ENCODE measurements around the gene NTRK3. TPM values are rescaled to one million over a fixed set of nuclear protein-coding genes. Genes with fewer than 3 reads are reported as not detected.
A peak's percentile ranks its signal among the peaks of the same experiment; 100 is the strongest.

The NTRK3 gene
- total RNA-seq, 1 experiment from 2014 or later, result 6.8 TPM

GRCh38 chr15:88021601-88022000 is 234.9 kb downstream of the NTRK3 start:
- in situ Hi-C loops (cut with HindIII; ENCODE audit: low sequenced_read_pairs), result no loop called here
- no peak for DNase-seq (ENCODE audit: low spot score)

- in situ Hi-C loops (cut with HindIII; ENCODE audit: low sequenced_read_pairs), result no loop called here
- no peak for DNase-seq (ENCODE audit: low spot score)
Observed at GRCh38 chr15:88020806-88021205, 235.7 kb downstream of the NTRK3 start.

GRCh38 chr15:88019656-88020055 is 236.9 kb downstream of the NTRK3 start:
- no peak for DNase-seq (ENCODE audit: low spot score)
- in situ Hi-C loops (cut with HindIII; ENCODE audit: low sequenced_read_pairs), result no loop called here

- no peak for DNase-seq (ENCODE audit: low spot score)
- in situ Hi-C loops (cut with HindIII; ENCODE audit: low sequenced_read_pairs), result no loop called here
Observed at GRCh38 chr15:88018869-88019641, 237.5 kb downstream of the NTRK3 start.

- in situ Hi-C loops (cut with HindIII; ENCODE audit: low sequenced_read_pairs), result no loop called here
- no peak for DNase-seq (ENCODE audit: low spot score)
Observed at GRCh38 chr15:88017753-88018152, 238.8 kb downstream of the NTRK3 start.

- no peak for DNase-seq (ENCODE audit: low spot score)
- in situ Hi-C loops (cut with HindIII; ENCODE audit: low sequenced_read_pairs), result no loop called here
Observed at GRCh38 chr15:88016406-88016805, 240.1 kb downstream of the NTRK3 start.

- in situ Hi-C loops (cut with HindIII; ENCODE audit: low sequenced_read_pairs), result no loop called here
- DNase-seq (ENCODE audit: low spot score), result no peak
Observed at GRCh38 chr15:88015228-88015860, 241.2 kb downstream of the NTRK3 start.

- in situ Hi-C loops (cut with HindIII; ENCODE audit: low sequenced_read_pairs), result no loop called here
Observed at GRCh38 chr15:88014454-88015160, 241.9 kb downstream of the NTRK3 start.

GRCh38 chr15:88013111-88013510 is 243.4 kb downstream of the NTRK3 start:
- no peak for DNase-seq (ENCODE audit: low spot score)
- in situ Hi-C loops (cut with HindIII; ENCODE audit: low sequenced_read_pairs), result no loop called here

More at GRCh38 chr15:88014454-88015160, 241.9 kb downstream of the NTRK3 start:
- DNase-seq (ENCODE audit: low spot score), result no peak

- in situ Hi-C loops (cut with HindIII; ENCODE audit: low sequenced_read_pairs), result no loop called here
- DNase-seq (ENCODE audit: low spot score), result no peak
Observed at GRCh38 chr15:88012688-88013087, 243.9 kb downstream of the NTRK3 start.

GRCh38 chr15:88012233-88012632 is 244.3 kb downstream of the NTRK3 start:
- DNase-seq (ENCODE audit: low spot score), result no peak
- in situ Hi-C loops (cut with HindIII; ENCODE audit: low sequenced_read_pairs), result no loop called here

- in situ Hi-C loops (cut with HindIII; ENCODE audit: low sequenced_read_pairs), result no loop called here
- no peak for DNase-seq (ENCODE audit: low spot score)
Observed at GRCh38 chr15:88011533-88011932, 245.0 kb downstream of the NTRK3 start.

- in situ Hi-C loops (cut with HindIII; ENCODE audit: low sequenced_read_pairs), result no loop called here
- no peak for DNase-seq (ENCODE audit: low spot score)
Observed at GRCh38 chr15:88006146-88006545, 250.4 kb downstream of the NTRK3 start.

GRCh38 chr15:88004399-88004798 is 252.1 kb downstream of the NTRK3 start:
- DNase-seq (ENCODE audit: low spot score), result no peak
- in situ Hi-C loops (cut with HindIII; ENCODE audit: low sequenced_read_pairs), result no loop called here

GRCh38 chr15:88003541-88004327 is 252.8 kb downstream of the NTRK3 start:
- DNase-seq (ENCODE audit: low spot score), result no peak
- in situ Hi-C loops (cut with HindIII; ENCODE audit: low sequenced_read_pairs), result no loop called here

- in situ Hi-C loops (cut with HindIII; ENCODE audit: low sequenced_read_pairs), result no loop called here
Observed at GRCh38 chr15:88002706-88003105, 253.8 kb downstream of the NTRK3 start.

GRCh38 chr15:87998630-87999029 is 257.9 kb downstream of the NTRK3 start:
- in situ Hi-C loops (cut with HindIII; ENCODE audit: low sequenced_read_pairs), result no loop called here
- DNase-seq (ENCODE audit: low spot score), result no peak

More at GRCh38 chr15:88002706-88003105, 253.8 kb downstream of the NTRK3 start:
- DNase-seq (ENCODE audit: low spot score), result peak; percentile 18

- in situ Hi-C loops (cut with HindIII; ENCODE audit: low sequenced_read_pairs), result no loop called here
- DNase-seq (ENCODE audit: low spot score), result no peak
Observed at GRCh38 chr15:87986776-87987175, 269.8 kb downstream of the NTRK3 start.

GRCh38 chr15:87985451-87985850 is 271.1 kb downstream of the NTRK3 start:
- no peak for DNase-seq (ENCODE audit: low spot score)
- in situ Hi-C loops (cut with HindIII; ENCODE audit: low sequenced_read_pairs), result no loop called here

All from G401 (cell line).